OCI-LY7 (cell line): Measurements from ENCODE around the gene ALPK3. TPM values are rescaled to one million over a fixed set of nuclear protein-coding genes. Genes with fewer than 3 reads are reported as not detected.

ENCODE experiments used
- BruUV-seq: library from RNA; stranded (reverse); fragments of 400-500 nt; replicated peaks from 2 replicates; lab custom pipeline; 2021; lab: Mats Ljungman, UMichigan
- CTCF ChIA-PET: fragments of 300-600 bp; sonication (Branson Sonifier 250); formaldehyde crosslinking; loops from one replicate; lab custom pipeline; 2022; ENCODE audit warnings: antibody characterized with exemption; ENCODE audit not compliant: unreplicated experiment; lab: Charles Lee
- POLR2A ChIA-PET: fragments of 300-600 bp; sonication (Branson Sonifier 250); formaldehyde crosslinking; loops from one replicate; lab custom pipeline; 2022; ENCODE audit warnings: antibody characterized with exemption; lab: Charles Lee
- DNase-seq: peaks from one replicate; pipeline ENCODE4 v3.0.0-alpha.2; 2015; ENCODE audit warnings: low spot score
- H2AFZ ChIP-seq: fragments of 200-600 bp; sonication (generic), shearing (Covaris generic); 2 replicates; pipeline ENCODE4 v1.6.1; 2014; ENCODE audit warnings: mild to moderate bottlenecking, antibody characterized with exemption, low read length, moderate library complexity
- H3K27ac ChIP-seq: fragments of 200-600 bp; sonication (generic); 2 replicates; pipeline ENCODE4 v1.5.1; 2014; ENCODE audit warnings: mixed run types, low read depth, mild to moderate bottlenecking, moderate library complexity, low read length, inconsistent platforms; ENCODE audit not compliant: poor library complexity, severe bottlenecking
- H3K36me3 ChIP-seq: fragments of 200-600 bp; sonication (generic); 2 replicates; pipeline ENCODE4 v1.6.1; 2014; ENCODE audit warnings: mild to moderate bottlenecking, antibody characterized with exemption, low read length, moderate library complexity, mixed read lengths; ENCODE audit not compliant: insufficient read depth
- H3K4me1 ChIP-seq: fragments of 200-600 bp; sonication (generic); 2 replicates; pipeline ENCODE4 v1.5.1; 2014; ENCODE audit warnings: mild to moderate bottlenecking, low read length; ENCODE audit not compliant: insufficient read depth, poor library complexity, severe bottlenecking
- H3K4me2 ChIP-seq: fragments of 200-600 bp; sonication (generic); 2 replicates; pipeline ENCODE4 v1.6.1; 2014; ENCODE audit warnings: mild to moderate bottlenecking, low read length
- H3K4me3 ChIP-seq: fragments of 200-600 bp; sonication (generic); 2 replicates; pipeline ENCODE4 v1.5.1; 2014; ENCODE audit warnings: mild to moderate bottlenecking, low read depth, low read length; ENCODE audit not compliant: poor library complexity, severe bottlenecking
- H3K79me2 ChIP-seq: fragments of 200-600 bp; sonication (generic); 2 replicates; pipeline ENCODE4 v1.6.1; 2016; ENCODE audit warnings: low read depth, mild to moderate bottlenecking, low read length, moderate library complexity, mixed read lengths; ENCODE audit not compliant: insufficient read depth
- H3K9me2 ChIP-seq: fragments of 200-600 bp; sonication (generic); 2 replicates; pipeline ENCODE4 v1.6.1; 2016; ENCODE audit warnings: mild to moderate bottlenecking, low read length, mixed read lengths; ENCODE audit not compliant: insufficient read depth
- H3K9me3 ChIP-seq: fragments of 200-600 bp; sonication (generic); 2 replicates; pipeline ENCODE4 v1.6.1; 2014; ENCODE audit warnings: mild to moderate bottlenecking, mixed run types, low read length, mixed read lengths
- H4K20me1 ChIP-seq: fragments of 200-600 bp; sonication (generic); 2 replicates; pipeline ENCODE4 v1.6.1; 2014; ENCODE audit warnings: mild to moderate bottlenecking, antibody characterized with exemption, low read length, moderate library complexity, mixed read lengths; ENCODE audit not compliant: insufficient read depth
- CTCF ChIP-seq: fragments of 200-600 bp; sonication (generic); conservative IDR thresholded peaks from 2 replicates; pipeline ENCODE4 v1.5.1; 2014; ENCODE audit warnings: mild to moderate bottlenecking, antibody characterized with exemption, low read length, moderate library complexity, mixed read lengths
- EZH2phosphoT487 ChIP-seq: fragments of 200-600 bp; sonication (generic); IDR thresholded peaks from 2 replicates; pipeline ENCODE4 v1.6.1; 2018; ENCODE audit warnings: low read depth, borderline replicate concordance, mild to moderate bottlenecking, mixed run types, antibody characterized with exemption, low read length, moderate library complexity, mixed read lengths
- intact Hi-C: fragments of 100-400 bp; cut with micrococcal nuclease; formaldehyde crosslinking; loops from one replicate; pipeline ENCODE4 v1.10.0; 2022; ENCODE audit not compliant: unreplicated experiment
- total RNA-seq, 2 experiments: library from RNA; depleted of rRNA in 1 of 2; stranded (reverse); fragments of >200 nt in 1 of 2; shearing (Covaris generic) in 1 of 2; gene quantifications; 2 replicates each; pipeline ENCODE4 v1.2.3, GENCODE V29; 2014 to 2022

Gene ALPK3
- total RNA-seq, 2 experiments from 2014 or later: 0.16 to 0.23 TPM

GRCh38 chr15:84878504-84878903 lies 61.3 kb downstream of the ALPK3 start:
- POLR2A ChIA-PET: interaction anchor here (0.6 to 1.0 kb wide), 2 partner anchors 35 to 280 kb away, joined by 3 to 7 read pairs; no protein-coding TSS in a partner anchor

GRCh38 chr15:84879088-84879780 lies 62.1 kb downstream of the ALPK3 start:
- CTCF ChIA-PET: interaction anchor here (0.8 kb wide), 1 partner anchor 225 kb away, joined by 3 read pairs; the partner anchor contains the start of gene WDR73
- H3K9me2 ChIP-seq: no peaks in the 10 kb centered on the region
- DNase-seq: no peak
- POLR2A ChIA-PET: interaction anchor here (0.7 to 1.0 kb wide), 2 partner anchors 281 to 294 kb away, joined by 3 to 7 read pairs; no protein-coding TSS in a partner anchor
- no peak overlapping the region for H3K4me2 ChIP-seq
- no peak overlapping the region for H3K27ac ChIP-seq
- no TSS peak for BruUV-seq
- H3K79me2 ChIP-seq: no peaks in the 10 kb centered on the region
- no peaks in the 10 kb centered on the region for H3K36me3 ChIP-seq
- intact Hi-C loops: loop anchor here (2.0 to 5.0 kb wide), 2 partner anchors 52 to 290 kb away; no protein-coding TSS in a partner anchor
- H3K9me3 ChIP-seq: no peaks in the 10 kb centered on the region
- H4K20me1 ChIP-seq: no peaks in the 10 kb centered on the region
- H3K4me1 ChIP-seq: no peaks in the 10 kb centered on the region
- TF ChIP-seq CTCF (no peak), EZH2phosphoT487 (no peak)
- no peak overlapping the region for H2AFZ ChIP-seq
- no peak overlapping the region for H3K4me3 ChIP-seq

More at GRCh38 chr15:84878504-84878903, 61.3 kb downstream of the ALPK3 start:
- no peak overlapping the region for H3K27ac ChIP-seq
- no TSS peak for BruUV-seq
- no peaks in the 10 kb centered on the region for H4K20me1 ChIP-seq
- CTCF ChIA-PET: interaction anchor here (0.8 kb wide), 1 partner anchor 224 kb away, joined by 3 read pairs; the partner anchor contains the start of gene WDR73
- no peak overlapping the region for H3K4me2 ChIP-seq
- H3K79me2 ChIP-seq: no peaks in the 10 kb centered on the region
- no peaks in the 10 kb centered on the region for H3K4me1 ChIP-seq
- no peaks in the 10 kb centered on the region for H3K9me2 ChIP-seq
- TF ChIP-seq CTCF (peak; percentile 82), EZH2phosphoT487 (no peak)
- H3K36me3 ChIP-seq: no peaks in the 10 kb centered on the region
- no peak overlapping the region for H3K4me3 ChIP-seq
- no peak overlapping the region for H2AFZ ChIP-seq
- DNase-seq: peak; percentile 68
- intact Hi-C loops: loop anchor here (1.0 to 5.0 kb wide), 4 partner anchors 51 to 290 kb away; partner anchors contain the start of genes NMB and WDR73
- H3K9me3 ChIP-seq: no peaks in the 10 kb centered on the region

DNA sequence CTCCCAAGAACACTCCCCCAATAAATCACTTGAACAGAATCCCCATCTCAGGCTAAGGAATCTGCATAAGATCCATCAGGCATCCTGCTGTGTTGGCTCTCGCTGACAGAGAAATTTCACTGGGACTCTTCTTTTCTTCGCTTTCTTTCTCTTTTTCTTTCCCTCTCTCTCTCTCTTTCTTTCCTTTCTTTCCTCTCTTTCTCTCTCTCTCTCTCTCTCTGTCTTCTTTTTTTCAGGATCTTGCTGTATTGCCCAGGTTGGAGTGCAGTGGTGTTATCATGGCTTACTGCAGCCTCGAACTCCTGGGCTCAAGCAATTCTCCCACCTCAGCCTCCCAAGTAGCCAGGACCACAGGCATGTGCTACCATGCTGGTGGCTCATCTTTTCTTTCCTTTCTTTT lies 62.9 kb downstream of the ALPK3 start:
- H3K4me2 ChIP-seq: no peak overlapping the region
- no peaks in the 10 kb centered on the region for H3K9me3 ChIP-seq
- CTCF ChIA-PET: no interaction called here
- H3K36me3 ChIP-seq: no peaks in the 10 kb centered on the region
- H3K27ac ChIP-seq: no peak overlapping the region
- intact Hi-C loops: no loop called here
- no peak overlapping the region for H2AFZ ChIP-seq
- no TSS peak for BruUV-seq
- no peaks in the 10 kb centered on the region for H4K20me1 ChIP-seq
- H3K4me1 ChIP-seq: no peaks in the 10 kb centered on the region
- TF ChIP-seq EZH2phosphoT487 (no peak), CTCF (no peak)
- no peak overlapping the region for H3K4me3 ChIP-seq
- H3K79me2 ChIP-seq: no peaks in the 10 kb centered on the region
- POLR2A ChIA-PET: no interaction called here
- no peaks in the 10 kb centered on the region for H3K9me2 ChIP-seq
- DNase-seq: no peak
